GM18870 (cell line): ENCODE data around the gene ZNF689.
"Not testable (repeated sequence)": the region's sequence is repeated elsewhere in the genome, so short reads cannot be mapped to it uniquely, and the experiment has no call there.

Experiments used
- ATAC-seq: cut with Tn5 transposase; IDR thresholded peaks from one replicate; pipeline ENCODE4 v1.9.1; 2021; ENCODE audit warnings: moderate library complexity; ENCODE audit not compliant: unreplicated experiment

Gene ZNF689

DNA sequence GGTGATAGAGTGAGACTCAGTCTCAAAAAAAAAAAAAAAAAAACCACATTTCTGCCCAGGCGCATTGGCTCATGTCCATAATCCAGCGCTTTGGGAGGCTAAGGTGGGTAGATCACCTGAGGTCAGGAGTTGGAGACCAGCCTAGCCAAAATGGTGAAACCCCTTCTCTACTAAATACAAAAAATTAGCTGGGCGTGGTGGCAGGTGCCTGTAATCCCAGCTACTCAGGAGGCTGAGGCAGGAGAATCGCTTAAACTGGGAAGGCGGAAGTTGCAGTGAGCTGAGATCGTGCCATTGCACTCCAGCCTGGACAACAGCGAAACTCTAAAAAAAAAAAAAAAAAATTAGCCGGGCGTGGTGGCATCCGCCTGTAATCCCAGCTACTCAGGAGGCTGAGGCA lies 26.9 kb upstream of the ZNF689 start:
- ATAC-seq, result not testable (repeated sequence)

DNA sequence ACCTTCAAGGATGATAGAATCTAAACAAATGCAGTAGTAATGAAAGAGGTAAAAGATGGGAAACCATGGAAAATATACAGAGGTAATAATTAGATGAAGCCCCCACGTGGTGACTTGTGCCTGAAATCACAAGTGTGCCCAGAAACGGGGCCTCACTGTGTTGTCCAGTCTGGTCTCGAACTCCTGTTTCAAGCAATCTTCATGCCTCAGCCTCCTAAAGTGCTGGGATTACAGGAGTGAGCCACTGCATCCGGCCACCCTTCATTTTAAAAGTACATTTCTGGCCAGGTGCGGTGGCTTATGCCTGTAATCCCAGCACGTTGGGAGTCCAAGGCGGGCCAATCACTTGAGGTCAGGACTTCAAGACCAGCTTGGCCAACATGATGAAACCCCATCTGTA lies 26.4 kb upstream of the ZNF689 start:
- ATAC-seq, result no peak

DNA sequence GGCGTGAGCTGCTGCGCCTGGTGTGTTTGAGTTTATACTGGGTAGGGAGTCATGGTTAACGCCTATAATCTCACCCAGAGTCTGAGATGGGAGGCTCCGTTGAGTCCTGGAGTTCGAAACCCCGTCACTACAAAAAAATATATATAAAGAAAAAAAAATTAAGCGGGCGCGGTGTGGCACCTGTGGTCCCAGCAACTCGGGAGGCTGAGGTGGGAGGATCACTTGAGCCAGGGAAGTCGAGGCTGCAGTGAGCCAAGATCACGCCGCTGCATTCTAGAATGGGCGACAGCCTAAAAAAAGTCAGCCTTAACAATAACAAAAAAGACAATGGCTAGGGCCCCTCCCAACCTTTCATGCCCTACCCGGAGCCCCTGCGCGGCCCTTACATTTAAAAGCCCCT lies 23.3 kb upstream of the ZNF689 start:
- ATAC-seq, result no peak

DNA sequence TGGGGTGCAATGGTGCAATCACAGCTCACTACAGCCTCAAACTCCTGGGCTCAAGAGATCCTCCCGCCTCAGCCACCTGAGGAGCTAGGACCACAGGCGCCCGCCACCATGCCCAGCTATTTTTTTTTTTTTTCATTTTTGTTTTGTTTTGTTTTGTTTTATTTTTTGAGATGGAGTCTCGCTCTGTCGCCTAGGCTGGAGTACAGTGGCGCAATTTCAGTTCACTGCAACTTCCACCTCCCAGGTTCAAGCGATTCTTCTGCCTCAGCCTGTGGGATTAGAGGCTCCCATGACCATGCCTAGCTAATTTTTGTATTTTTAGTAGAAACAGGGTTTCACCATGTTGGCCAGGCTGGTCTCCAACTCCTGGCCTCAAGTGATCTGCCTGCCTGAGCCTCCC lies 22.3 kb upstream of the ZNF689 start:
- not testable (repeated sequence) for ATAC-seq

DNA sequence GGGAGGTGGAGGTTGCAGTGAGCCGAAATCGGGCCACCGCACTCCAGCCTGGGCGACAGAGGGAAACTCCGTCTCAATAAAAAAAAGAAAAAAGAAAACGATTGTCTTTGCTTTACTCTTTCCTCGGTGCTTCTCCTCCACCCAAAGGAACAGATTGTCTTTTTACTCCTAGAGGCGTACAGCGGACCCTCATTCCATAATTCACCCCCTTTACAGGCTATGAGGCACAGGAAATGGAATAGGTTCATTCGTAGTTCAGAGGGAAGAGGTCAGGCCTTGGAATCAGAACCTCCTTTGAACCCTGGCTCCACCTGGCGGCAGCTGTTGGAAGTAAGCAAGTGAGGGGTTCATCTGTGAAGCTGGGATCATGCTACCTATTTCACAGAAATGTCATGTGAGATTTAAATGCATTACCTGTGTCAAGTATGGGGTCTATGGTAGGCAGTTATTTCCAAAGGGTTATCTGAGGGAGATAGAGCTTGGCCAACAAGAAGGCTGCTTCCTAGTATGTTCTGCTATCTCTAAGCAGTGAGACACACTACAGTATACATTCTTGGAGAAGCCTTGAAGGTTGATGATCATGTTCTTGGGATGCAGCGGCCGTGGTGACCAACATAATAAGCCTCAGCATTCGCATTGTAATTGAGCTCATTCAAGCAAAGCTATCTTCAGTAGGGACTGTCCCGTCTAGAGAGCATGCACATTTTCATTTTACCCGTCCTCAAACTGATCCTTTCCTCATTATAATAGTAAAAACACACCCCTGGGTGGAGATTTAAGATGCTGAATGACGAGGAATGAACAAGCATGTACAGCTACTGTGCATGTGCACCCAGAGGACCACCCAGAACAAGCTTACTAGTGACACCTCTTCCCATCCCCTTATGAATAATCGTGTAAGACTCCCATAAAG lies 18.7 kb upstream of the ZNF689 start:
- no peak for ATAC-seq

DNA sequence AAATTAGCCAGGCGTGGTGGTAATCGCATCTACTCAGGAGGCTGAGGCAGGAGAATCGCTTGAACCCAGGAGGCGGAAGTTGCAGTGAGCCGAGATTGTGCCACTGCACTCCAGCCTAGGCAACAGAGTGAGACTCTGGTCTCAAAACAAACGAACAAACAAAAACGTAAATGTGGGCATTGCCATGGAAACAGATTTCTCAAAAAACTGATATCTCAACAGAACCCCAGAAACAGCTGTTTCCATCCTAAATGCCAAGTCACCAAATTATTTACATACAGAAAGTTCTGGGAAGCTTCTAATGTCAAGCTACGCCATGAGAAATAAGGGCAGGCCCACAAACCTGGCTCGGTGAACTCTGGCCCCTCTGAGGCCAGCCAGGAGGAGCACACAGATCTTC lies 16.0 kb upstream of the ZNF689 start:
- no peak for ATAC-seq

DNA sequence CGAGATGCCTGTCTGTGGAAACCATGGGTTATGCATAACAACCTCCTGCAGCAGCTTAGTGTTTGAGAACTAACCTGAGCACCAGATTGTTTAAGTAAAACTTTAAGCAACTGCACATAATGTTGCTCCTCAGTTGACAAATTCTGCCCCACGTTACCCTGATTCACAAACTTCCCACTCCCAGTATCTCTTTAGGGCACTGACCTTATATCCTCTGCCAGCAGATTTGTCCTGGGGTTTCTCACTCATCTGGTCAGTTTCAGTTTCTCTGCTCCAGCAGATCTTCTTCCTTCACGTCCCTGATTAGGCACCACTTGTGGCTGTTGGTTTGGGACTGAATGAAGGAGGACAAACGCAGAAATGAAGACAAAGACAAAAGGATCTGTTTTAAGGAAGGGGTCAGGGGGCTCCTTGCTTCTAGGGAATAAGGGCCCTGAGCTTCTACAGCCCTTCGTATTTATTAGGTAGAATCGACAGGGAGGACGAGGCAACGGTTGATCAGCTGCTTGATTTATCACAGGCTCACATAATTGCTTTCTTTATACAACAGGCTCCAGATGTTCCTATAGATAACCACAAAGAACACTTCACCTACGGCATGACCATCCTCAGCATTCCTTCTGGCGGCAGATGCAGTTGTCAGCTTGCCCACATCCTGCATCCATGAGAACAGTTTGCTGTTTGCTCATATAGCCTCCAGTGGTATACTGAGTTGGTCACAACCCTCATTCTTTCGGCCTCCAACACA lies 13.5 kb upstream of the ZNF689 start:
- no peak for ATAC-seq

DNA sequence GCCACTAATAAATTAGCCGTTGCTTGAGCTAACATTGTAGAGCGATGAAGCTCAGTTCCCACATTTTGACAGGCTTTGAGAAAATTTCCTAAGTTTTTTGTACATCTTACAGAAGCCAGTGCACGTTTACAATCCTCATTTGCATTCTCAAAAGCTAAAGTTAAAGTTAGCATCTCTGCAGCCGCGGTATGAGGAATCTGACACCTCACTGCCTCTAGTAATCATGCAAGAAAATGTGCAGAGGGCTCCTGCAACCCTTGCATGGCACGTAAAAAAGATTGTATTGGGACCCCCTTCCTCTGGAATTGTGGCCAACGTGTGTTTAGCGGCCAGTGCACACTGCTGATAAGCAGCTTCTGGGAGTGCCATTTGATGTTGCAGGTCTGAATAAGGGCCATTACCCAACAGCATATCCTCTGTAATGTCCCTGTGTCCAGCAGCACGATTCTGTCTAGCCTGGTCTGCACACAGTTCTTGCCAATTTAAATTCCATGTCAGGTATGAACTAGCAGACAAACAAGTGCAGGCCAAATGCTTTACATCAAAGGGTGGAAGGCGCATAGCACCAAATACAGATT lies 12.4 kb upstream of the ZNF689 start:
- no peak for ATAC-seq

DNA sequence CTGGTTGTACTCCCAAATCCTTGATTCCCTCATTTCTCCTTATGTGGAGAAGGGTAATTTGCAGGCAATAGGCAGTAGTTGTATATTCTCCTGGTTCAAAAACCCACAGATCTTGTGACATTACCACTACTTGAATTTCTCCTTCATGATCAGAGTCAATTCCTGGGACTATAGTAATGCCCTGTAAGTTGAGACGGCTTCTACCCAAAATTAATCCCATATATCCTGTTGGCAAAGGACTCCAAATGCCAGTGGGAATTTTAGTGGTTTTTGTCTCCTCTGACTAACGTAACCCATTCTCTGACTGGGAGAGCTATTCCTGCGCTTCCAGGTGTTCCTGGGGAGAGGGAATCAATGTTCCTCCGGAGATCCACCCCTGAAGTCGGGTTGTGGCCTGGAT lies 11.6 kb upstream of the ZNF689 start:
- ATAC-seq, result no peak

DNA sequence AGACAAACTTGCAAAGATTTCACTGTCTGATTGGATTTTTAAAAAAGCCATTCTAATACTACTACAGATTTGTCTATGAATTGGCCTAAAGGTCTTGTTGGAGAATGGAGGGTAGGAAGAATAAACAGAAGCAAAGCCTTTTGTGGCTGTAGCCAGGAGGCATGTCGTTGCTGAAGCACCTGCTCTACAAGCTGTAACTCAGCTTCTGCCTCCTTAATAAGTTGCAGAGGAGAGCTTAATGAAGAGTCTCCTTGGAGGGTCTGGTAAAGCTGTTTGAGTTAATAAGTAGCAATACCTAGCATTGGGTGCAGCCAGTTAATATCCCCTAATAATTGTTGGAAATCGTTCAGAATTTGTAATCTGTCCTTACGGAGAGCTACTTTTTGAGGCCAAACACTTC lies 10.0 kb upstream of the ZNF689 start:
- ATAC-seq, result no peak

DNA sequence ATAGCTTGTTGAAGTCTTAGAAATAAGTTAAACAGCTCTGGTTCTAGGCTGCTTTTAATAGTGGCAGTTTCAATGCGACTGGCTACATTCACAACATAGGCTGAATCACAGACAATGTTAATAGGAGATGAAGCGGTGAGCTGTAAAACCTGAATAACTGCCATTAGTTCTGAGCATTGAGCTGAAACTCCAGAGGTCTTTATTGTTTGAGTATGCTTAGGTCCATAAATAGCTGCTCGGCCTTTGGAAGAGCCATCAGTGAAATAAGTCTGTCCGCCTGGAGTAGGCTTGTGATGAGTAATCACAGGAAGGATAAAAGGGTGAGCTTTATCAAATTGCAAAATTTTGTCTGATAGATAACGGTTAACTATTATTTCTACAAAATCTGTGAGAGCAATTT lies 9.4 kb upstream of the ZNF689 start:
- no peak for ATAC-seq

DNA sequence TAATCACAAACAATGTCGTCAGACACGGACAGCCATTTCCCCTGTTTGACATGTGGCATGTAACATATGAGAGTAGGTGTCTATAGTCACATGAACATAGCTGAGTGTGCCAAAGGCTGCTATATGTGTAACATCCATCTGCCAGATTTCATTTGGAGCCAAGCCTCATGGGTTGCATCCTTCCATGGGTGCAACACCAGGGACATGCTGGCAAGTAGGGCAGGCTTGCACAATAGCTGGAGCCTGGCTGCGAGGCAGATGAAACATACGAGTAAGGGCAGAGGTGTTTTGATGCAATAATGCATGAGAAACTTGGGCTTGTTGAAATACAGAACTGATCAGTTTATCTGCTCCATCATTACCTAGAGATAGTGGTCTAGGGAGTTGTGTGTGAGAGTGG lies 9.0 kb upstream of the ZNF689 start:
- ATAC-seq, result no peak

DNA sequence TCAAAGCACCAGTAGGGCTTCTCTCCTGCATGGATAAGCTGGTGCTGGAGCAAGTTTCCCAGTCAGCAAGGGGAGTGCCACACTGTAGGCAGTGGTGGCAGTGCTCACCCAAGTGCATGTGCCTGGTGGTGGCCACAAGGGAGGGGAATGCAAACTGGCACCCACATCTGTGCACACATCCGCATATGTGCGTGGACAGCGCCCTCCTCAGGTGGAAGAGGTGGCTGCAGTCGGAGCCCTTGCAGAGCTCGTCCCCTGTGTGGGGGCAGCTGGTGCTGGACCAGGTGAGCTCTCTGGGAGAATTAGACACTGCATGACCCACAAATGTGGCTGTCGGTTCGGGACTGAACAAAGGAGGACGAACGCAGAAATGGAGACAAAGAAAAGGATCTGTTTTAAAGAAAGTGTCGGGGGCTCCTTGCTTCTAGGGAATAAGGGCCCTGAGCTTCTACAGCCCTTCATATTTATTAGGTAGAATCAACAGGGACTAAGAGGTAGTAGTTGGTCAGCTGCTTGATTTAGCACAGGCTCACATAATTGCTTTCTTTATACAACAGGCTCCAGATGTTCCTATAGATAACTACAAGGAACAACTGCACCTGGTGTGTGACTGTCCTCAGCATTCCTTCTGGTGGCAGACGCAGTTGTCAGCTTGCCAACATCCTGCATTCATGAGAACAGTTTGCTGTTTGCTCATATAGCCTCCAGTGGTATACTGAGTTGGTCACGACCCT lies 5.3 kb upstream of the ZNF689 start:
- ATAC-seq, result no peak

DNA sequence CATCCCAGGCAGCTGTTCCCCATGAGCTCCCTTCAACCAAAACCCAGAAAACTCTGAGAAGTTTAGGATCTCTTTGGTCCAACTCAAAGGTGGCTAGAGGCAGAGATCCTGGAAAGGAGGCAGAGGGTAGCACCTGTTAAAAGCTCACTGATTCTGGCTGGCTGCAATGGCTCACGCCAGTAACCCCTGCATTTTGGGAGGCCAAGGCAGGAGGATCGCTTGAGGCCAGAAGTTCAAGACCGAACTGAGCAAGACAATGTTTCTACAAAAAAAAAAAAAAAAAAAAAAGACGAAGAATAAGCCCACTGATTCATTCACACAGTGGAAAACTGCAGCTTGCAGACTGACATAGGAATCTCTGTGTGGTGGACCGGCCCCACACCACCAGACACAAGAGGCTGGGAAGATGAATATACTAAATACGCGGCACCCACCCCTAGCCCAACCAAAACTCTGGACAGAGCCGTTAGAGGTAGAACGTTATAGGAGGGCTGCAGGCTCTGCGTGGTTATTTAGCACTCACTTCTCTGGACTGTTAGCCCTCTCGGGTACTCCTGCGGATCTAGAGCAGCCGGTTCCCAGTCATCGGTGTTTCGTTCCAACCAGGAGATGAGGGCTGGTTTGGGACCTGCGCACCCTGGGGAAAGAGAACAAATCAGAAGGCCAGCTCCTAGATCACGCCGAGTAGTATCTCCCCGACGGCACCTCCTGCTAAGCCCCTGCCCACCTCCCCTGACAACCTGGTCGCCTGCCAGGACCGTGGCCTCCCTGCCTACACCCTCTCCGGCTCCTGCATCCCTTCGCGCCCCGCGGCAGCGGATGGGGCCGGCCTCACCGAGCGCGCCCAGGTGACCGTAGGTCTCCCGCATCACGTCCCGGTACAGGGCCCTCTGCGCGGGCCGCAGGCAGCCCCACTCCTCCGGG lies 925 bp downstream of the ZNF689 start:
- ATAC-seq, result peak; percentile 17

DNA sequence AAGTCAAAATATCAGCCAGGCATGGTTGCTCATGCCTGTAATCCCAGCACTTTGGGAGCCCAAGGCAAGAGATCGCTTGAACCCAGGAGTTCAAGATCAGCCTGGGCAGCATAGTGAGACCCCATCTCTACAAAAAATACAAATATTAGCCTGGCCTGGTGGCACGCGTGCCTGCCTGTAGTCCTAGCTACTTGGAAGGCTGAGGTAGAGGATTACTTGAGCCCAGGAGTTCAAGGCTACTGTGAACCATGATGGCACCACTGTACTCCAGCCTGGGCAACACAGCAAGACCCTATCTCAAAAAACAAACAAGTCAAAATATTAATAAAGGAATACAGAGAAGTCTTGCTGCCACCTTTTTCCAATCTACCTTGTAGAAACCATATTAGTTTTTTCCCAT lies 4.2 kb downstream of the ZNF689 start:
- no peak for ATAC-seq

DNA sequence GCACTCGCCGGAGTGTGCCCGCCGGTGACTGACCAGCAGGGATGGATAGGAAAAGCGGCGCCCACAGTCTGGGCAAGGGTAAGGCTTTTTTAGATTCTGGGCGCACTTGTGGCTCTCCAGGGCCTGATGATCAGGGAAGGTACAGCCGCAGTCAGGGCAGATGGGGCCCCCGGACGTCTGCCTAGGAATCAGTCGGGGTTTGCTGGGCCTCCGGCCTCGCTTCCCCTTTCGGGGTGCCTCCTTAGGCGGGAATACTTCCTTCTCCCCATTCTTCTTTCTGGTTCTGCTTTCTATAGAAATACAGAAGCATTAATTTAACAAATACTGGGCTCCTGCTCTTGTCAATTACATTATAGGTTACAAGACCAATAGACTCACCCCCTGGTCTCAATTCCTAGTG lies 5.0 kb downstream of the ZNF689 start:
- no peak for ATAC-seq

DNA sequence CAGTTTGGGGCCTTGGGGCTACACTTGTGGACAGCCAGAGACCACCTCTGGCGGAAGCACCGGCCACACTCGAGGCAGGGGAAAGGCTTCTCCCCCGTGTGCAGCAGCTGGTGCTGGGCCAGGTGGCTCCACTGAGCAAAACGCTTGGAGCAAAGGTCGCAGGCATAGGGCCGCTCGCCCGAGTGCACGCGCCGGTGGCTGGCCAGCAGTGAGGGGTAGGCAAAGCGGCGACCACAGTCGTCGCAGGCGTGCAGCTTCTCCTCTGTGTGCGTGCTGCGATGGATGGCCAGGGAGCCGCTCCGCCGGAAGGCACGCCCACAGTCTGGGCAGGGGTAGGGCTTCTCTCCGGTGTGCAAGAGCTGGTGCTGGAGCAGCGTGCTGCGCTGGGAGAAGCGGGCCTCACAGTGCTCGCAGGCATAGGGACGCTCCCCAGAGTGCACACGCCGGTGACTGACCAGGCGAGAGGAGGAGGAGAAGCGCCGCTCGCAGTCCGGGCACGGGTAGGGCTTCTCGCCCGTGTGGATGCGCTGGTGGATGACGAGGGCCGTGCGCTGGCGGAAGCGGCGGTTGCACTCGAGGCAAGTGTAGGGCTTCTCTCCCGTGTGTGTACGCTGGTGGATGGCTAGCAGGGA lies 5.8 kb downstream of the ZNF689 start:
- ATAC-seq, result no peak

DNA sequence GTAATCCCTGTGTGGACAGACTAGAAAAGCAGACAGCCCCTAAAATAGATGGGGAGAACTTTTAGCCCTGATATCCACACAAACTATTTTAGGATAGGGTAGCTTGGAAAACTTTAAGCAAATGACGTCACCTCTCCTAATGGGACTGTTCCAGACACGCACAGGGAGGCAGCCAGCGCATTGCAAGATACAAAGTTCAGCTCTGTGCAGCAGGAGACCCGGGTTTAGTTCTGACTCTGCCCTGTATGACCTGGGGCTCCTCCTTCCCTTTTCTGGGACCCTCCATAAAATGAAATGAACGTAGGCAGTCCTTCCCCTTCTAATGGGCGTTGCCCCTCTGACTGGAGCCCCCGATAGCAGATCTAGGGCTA lies 6.3 kb downstream of the ZNF689 start:
- no peak for ATAC-seq

DNA sequence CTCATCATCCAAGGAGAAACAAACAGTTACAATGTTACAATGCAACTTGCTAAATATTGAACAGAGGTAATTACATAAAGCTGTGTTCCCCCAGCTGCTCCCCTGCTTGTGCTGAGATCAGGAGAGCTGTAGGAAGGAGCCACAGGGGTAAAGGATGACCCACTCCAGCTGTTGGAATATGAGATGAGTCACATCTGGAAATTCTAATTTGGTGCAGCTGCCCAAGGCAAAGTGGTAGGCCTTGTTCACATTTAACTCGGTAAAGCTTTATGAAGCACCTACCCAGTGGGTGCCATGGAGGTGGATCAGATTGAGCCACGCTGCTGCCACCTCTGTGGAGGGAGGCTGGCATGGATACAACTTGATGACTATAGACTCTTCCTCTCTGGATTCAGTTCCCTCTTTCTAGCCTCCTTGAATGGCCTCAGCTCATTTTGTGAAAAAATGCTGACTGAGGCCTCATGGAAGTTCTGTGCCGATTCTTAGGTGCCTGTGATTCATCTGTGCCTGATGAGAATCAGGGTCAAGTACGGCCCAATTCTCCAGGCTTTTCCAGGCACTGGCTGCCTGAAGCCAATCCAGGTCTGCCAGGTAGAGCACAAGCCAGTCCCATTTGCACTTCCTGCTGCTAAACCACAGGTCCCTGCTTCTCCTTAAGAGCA lies 7.4 kb downstream of the ZNF689 start:
- ATAC-seq, result no peak
